Lung (tissue), 12 donors: ENCODE measurements around the gene PCYOX1L. TPM values are rescaled to one million over a fixed set of nuclear protein-coding genes. Genes with fewer than 3 reads are reported as not detected.
A peak's percentile ranks its signal among the peaks of the same experiment; 100 is the strongest.

Source experiments
- ATAC-seq: fragments of 200-7000 bp; cut with Tn5 transposase; one replicate; pipeline ENCODE4 v1.9.1; 2020; ENCODE audit warnings: moderate number of reproducible peaks; ENCODE audit not compliant: insufficient read depth, low FRiP score
- DNase-seq, 3 donors: peaks; one replicate each; pipeline ENCODE4 v3.0.0-alpha.2; 2013 to 2017
- H3K27ac ChIP-seq, 2 donors: one replicate each; pipeline ENCODE4 v1.5.1; 2013; ENCODE audit warnings: mild to moderate bottlenecking in 2 of 2, moderate library complexity in 2 of 2, control low read depth in 1 of 2, inconsistent platforms in 1 of 2, low read depth in 1 of 2, low read length in 1 of 2
- H3K27me3 ChIP-seq, 3 donors: one replicate each; pipeline ENCODE4 v1.5.1; 2013; ENCODE audit warnings: low read length in 2 of 3; ENCODE audit not compliant: control insufficient read depth in 3 of 3, insufficient read depth in 3 of 3
- H3K36me3 ChIP-seq, 4 donors: one replicate each; pipeline ENCODE4 v1.5.1; 2013; ENCODE audit warnings: low read length in 4 of 4, mild to moderate bottlenecking in 1 of 4, moderate library complexity in 1 of 4; ENCODE audit not compliant: control insufficient read depth in 4 of 4, insufficient read depth in 4 of 4
- H3K4me1 ChIP-seq, 5 donors: one replicate each; pipeline ENCODE4 v1.5.1; 2013; ENCODE audit warnings: low read length in 5 of 5, mild to moderate bottlenecking in 2 of 5, moderate library complexity in 1 of 5; ENCODE audit not compliant: control insufficient read depth in 5 of 5, insufficient read depth in 5 of 5
- H3K4me3 ChIP-seq: one replicate; pipeline ENCODE4 v1.5.1; 2013; ENCODE audit warnings: mild to moderate bottlenecking, control low read depth, moderate library complexity
- H3K9ac ChIP-seq, 2 donors: one replicate each; pipeline ENCODE4 v1.5.1; 2013; ENCODE audit warnings: low read length in 2 of 2, control low read depth in 1 of 2; ENCODE audit not compliant: insufficient read depth in 1 of 2
- H3K9me3 ChIP-seq, 4 donors: one replicate each; pipeline ENCODE4 v1.5.1; 2013; ENCODE audit warnings: low read length in 3 of 4, mild to moderate bottlenecking in 1 of 4, moderate library complexity in 1 of 4; ENCODE audit not compliant: control insufficient read depth in 4 of 4, insufficient read depth in 3 of 4
- WGBS, 2 donors: extraction: QIAGEN DNeasy Blood & Tissue Kit; methylation state at CpG; one replicate each; pipeline ENCODE4 v1.1.7; 2013; 5-methylcytosine and 5-hydroxymethylcytosine counted together
- polyA plus RNA-seq, 2 donors: library from polyadenylated mRNA; stranded (reverse); fragments of 200-250 nt; gene quantifications; one replicate each; pipeline ENCODE4 v1.2.1, GENCODE V29; 2013
- total RNA-seq, 2 donors: library from RNA; depleted of rRNA in 1 of 2; stranded (reverse); fragments of >200 nt in 1 of 2; gene quantifications; one replicate each; pipeline ENCODE4 v1.2.1, GENCODE V29; 2014 to 2021
- TF ChIP-seq, protein P1 (sequence below): IDR thresholded peaks from 2 replicates; pipeline ENCODE4 v1.5.1; 2012; ENCODE audit warnings: mild to moderate bottlenecking; ENCODE audit errors: control extremely low read depth, extremely low read depth
- donor health status: control.
- donor health status: control.
- donor health status: Bipolar disorder and iron deficiency.
- donor health status: healthy.
- donor health status: DM: yes; HTN: yes; CAD: no.

The PCYOX1L gene
- total and polyA plus RNA-seq, 4 donors: 4.8 to 9.3 (median 7.3) TPM

DNA sequence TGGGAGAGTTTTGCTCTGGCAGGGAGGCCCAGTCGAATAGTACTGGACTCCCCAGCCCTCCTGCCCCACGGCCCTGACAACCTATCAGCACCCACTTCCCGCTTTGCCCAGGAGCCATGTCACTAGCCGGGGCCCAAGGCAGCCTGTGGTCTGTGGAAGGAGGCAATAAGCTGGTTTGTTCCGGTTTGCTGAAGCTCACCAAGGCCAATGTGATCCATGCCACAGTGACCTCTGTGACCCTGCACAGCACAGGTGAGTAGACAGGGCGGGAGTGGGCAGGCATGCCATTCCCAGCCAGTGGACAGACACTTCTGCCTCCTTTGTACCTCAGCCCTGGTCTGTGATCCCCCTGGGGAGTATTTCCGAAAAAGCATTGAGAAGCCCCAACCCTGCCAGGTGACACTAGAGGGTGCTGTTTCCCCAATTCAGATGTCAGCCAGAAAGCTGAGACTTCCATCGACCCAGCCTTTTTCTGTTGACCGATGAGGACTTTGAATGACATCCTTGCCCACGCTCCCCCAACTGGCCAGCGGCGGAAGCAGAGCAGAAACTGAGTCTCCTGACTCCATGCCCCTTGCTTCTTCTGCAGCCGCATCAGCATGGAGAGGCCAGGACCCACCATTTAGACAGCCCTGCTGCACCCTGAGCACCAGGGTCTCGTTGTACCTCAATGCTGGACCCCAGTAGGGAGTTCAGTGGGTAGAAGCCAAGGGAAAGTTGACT is 9.6 kb downstream of the PCYOX1L start:
- Histone ChIP-seq H3K9me3 (no peaks in the 10 kb centered on the region), H3K9ac (no peak overlapping the region), H3K4me1 (peaks cover 0 to 4% (median 0%) of the 10 kb centered on the region in 5 donors), H3K4me3 (no peak overlapping the region), H3K27ac (no peak overlapping the region), H3K36me3 (no peaks in the 10 kb centered on the region), H3K27me3 (no peaks in the 10 kb centered on the region)
- 46% methylated on average over 14 of the region's 14 CpGs for WGBS, 2 donors
- TF ChIP-seq, protein P1, sequence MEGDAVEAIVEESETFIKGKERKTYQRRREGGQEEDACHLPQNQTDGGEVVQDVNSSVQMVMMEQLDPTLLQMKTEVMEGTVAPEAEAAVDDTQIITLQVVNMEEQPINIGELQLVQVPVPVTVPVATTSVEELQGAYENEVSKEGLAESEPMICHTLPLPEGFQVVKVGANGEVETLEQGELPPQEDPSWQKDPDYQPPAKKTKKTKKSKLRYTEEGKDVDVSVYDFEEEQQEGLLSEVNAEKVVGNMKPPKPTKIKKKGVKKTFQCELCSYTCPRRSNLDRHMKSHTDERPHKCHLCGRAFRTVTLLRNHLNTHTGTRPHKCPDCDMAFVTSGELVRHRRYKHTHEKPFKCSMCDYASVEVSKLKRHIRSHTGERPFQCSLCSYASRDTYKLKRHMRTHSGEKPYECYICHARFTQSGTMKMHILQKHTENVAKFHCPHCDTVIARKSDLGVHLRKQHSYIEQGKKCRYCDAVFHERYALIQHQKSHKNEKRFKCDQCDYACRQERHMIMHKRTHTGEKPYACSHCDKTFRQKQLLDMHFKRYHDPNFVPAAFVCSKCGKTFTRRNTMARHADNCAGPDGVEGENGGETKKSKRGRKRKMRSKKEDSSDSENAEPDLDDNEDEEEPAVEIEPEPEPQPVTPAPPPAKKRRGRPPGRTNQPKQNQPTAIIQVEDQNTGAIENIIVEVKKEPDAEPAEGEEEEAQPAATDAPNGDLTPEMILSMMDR: peak; percentile 38
- ATAC-seq (peak; percentile 13), DNase-seq (peak; percentile 80 to 83 (median 81))

DNA sequence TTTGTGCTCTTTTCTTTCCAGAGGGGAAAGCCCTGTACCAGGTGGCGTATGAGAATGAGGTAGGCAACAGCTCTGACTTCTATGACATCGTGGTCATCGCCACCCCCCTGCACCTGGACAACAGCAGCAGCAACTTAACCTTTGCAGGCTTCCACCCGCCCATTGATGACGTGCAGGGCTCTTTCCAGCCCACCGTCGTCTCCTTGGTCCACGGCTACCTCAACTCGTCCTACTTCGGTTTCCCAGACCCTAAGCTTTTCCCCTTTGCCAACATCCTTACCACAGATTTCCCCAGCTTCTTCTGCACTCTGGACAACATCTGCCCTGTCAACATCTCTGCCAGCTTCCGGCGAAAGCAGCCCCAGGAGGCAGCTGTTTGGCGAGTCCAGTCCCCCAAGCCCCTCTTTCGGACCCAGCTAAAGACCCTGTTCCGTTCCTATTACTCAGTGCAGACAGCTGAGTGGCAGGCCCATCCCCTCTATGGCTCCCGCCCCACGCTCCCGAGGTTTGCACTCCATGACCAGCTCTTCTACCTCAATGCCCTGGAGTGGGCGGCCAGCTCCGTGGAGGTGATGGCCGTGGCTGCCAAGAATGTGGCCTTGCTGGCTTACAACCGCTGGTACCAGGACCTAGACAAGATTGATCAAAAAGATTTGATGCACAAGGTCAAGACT is 10.3 kb downstream of the PCYOX1L start:
- Histone ChIP-seq H3K9me3 (no peaks in the 10 kb centered on the region), H3K9ac (no peak overlapping the region), H3K36me3 (no peaks in the 10 kb centered on the region), H3K4me1 (peaks cover 0 to 4% (median 0%) of the 10 kb centered on the region in 5 donors), H3K27ac (no peak overlapping the region), H3K27me3 (no peaks in the 10 kb centered on the region), H3K4me3 (no peak overlapping the region)
- DNase-seq (no peak), ATAC-seq (no peak)
- TF ChIP-seq, protein P1: no peak
- 94 to 95% methylated on average over 22 of the region's 22 CpGs for WGBS, 2 donors

DNA sequence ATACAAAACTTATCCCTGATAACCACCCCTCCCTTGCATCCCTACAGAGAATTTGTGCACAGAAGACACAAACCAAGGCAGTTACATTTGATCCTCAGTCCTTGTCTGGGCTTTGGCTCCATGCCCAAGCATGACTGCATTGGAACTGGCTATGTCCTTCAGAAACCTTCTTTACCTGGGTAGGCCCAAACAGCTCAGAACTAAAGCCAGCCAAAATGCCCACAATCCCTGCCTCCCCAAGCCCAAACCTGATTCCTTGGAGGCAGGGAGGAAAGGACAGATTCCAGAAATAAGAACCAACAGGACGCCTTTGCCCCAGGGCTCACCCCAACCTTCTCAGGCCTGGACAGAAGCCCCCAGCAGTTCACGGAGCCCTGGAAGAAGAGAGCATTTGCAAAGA is 13.0 kb downstream of the PCYOX1L start:
- H3K27ac ChIP-seq: no peak overlapping the region
- H3K27me3 ChIP-seq: no peaks in the 10 kb centered on the region
- TF ChIP-seq, protein P1: no peak
- H3K9ac ChIP-seq: no peak overlapping the region
- peaks cover 0 to 4% (median 0%) of the 10 kb centered on the region in 5 donors for H3K4me1 ChIP-seq
- no peaks in the 10 kb centered on the region for H3K9me3 ChIP-seq
- 69 to 90% methylated on average over 2 of the region's 2 CpGs for WGBS, 2 donors
- H3K4me3 ChIP-seq: no peak overlapping the region
- DNase-seq: no peak
- no peak for ATAC-seq
- H3K36me3 ChIP-seq: no peaks in the 10 kb centered on the region
